HAP-1 (cell line): ENCODE data around the gene ELOVL6.

Source experiments
- DNase-seq, 2 experiments: peaks; one replicate each; pipeline ENCODE4 v3.0.0-alpha.2; 2016 to 2020; ENCODE audit warnings: low spot score in 2 of 2
- H3K27me3 ChIP-seq: fragments of 250-450 bp; sonication (Bioruptor Pico); 2 replicates; pipeline ENCODE4 v1.5.1; 2020; ENCODE audit warnings: low read depth, mild to moderate bottlenecking, moderate library complexity
- H3K36me3 ChIP-seq: fragments of 250-450 bp; sonication (Bioruptor Pico); replicated peaks from 2 replicates; pipeline ENCODE4 v1.5.1; 2020; ENCODE audit warnings: mild to moderate bottlenecking
- H3K4me1 ChIP-seq: fragments of 250-450 bp; sonication (Bioruptor Pico); 2 replicates; pipeline ENCODE4 v1.5.1; 2020; ENCODE audit warnings: mild to moderate bottlenecking
- H3K4me3 ChIP-seq: fragments of 250-450 bp; sonication (Bioruptor Pico); 2 replicates; pipeline ENCODE4 v1.5.1; 2020; ENCODE audit warnings: mild to moderate bottlenecking, moderate library complexity
- H3K9me3 ChIP-seq: fragments of 250-450 bp; sonication (Bioruptor Pico); 2 replicates; pipeline ENCODE4 v1.5.1; 2020; ENCODE audit warnings: mild to moderate bottlenecking, moderate library complexity
- in situ Hi-C: fragments of 300-500 bp; cut with MboI; formaldehyde crosslinking; loops from 3 replicates; pipeline ENCODE4 v1.14.3; 2020; ENCODE audit warnings: low sequenced_read_pairs, inconsistent platforms, mixed read lengths

The ELOVL6 gene

GRCh38 chr4:110004556-110004955 is 193.9 kb downstream of the ELOVL6 start:
- no peaks in the 10 kb centered on the region for H3K9me3 ChIP-seq
- in situ Hi-C loops = loop anchor here (10.0 kb wide), 1 partner anchor 310 kb away; no protein-coding TSS in a partner anchor
- H3K4me3 ChIP-seq = no peak overlapping the region
- H3K27me3 ChIP-seq = no peaks in the 10 kb centered on the region
- H3K4me1 ChIP-seq = peaks cover 6% of the 10 kb centered on the region
- no peak for DNase-seq
- H3K36me3 ChIP-seq = no peaks in the 10 kb centered on the region

GRCh38 chr4:110003401-110004187 is 194.8 kb downstream of the ELOVL6 start:
- DNase-seq = no peak
- Histone ChIP-seq H3K4me1 (0 out of 2 replicates have a peak, but pooled peaks cover 4% of the 10 kb centered on the region), H3K4me3 (no peak overlapping the region), H3K36me3 (no peaks in the 10 kb centered on the region), H3K9me3 (no peaks in the 10 kb centered on the region), H3K27me3 (no peaks in the 10 kb centered on the region)
- in situ Hi-C loops = loop anchor here (10.0 kb wide), 1 partner anchor 311 kb away; no protein-coding TSS in a partner anchor

GRCh38 chr4:110002326-110002725 is 196.1 kb downstream of the ELOVL6 start:
- DNase-seq = no peak
- Histone ChIP-seq H3K36me3 (no peaks in the 10 kb centered on the region), H3K4me1 (0 out of 2 replicates have a peak, but pooled peaks cover 4% of the 10 kb centered on the region), H3K27me3 (no peaks in the 10 kb centered on the region), H3K9me3 (no peaks in the 10 kb centered on the region), H3K4me3 (no peak overlapping the region)
- in situ Hi-C loops = loop anchor here (10.0 kb wide), 1 partner anchor 312 kb away; no protein-coding TSS in a partner anchor

DNA sequence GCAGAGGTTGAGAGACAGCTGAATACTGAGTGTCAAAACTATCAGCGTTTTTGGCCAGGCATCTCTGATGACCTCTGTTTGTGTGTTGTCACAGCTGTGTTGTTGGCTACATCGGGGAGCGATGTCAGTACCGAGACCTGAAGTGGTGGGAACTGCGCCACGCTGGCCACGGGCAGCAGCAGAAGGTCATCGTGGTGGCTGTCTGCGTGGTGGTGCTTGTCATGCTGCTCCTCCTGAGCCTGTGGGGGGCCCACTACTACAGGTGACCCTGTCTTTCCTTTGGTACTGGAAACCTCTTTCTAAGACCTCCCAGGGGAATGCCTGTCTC is 198.9 kb downstream of the ELOVL6 start:
- Histone ChIP-seq H3K4me3 (no peak overlapping the region), H3K9me3 (no peaks in the 10 kb centered on the region), H3K4me1 (0 out of 2 replicates have a peak, but pooled peaks cover 4% of the 10 kb centered on the region), H3K27me3 (no peaks in the 10 kb centered on the region), H3K36me3 (no peaks in the 10 kb centered on the region)
- in situ Hi-C loops = no loop called here
- no peak for DNase-seq

DNA sequence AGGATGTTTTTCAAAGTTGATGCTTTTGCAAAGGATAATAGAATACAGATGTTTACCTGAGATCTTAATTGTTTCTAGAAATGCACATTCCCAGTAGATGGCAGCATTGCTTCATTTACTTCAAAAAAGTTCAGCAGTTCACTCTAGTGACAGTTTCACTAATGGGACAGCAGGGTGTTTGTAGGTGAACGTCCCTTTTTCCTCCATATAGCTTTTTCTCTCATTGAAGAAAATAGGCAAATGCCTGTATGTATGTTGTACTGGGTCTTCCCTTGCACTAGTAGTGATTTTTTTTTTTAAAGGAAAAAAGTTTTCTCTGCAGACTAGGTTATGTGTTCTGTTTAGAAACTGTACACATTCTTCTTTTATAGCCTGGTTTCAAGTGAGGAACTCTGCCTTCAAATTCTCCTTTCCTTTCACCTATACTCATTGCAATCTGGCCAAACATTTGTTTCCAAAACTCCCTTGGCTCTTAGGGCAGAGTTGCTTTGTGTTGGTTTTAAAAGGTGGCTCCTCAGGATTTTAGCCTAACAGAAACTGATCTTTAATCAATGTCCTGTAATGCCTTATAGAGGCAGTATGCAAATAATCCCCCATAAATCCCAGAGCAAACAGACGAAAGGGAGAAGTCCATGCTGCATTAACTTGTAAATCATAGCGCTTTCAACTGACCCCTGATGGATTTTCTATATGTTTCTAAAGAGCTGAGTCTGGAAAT is 199.4 kb downstream of the ELOVL6 start:
- Histone ChIP-seq H3K4me3 (no peak overlapping the region), H3K9me3 (no peaks in the 10 kb centered on the region), H3K27me3 (no peaks in the 10 kb centered on the region), H3K36me3 (no peaks in the 10 kb centered on the region), H3K4me1 (0 out of 2 replicates have a peak, but pooled peaks cover 4% of the 10 kb centered on the region)
- in situ Hi-C loops = no loop called here
- peak; percentile 47 to 75 for DNase-seq

GRCh38 chr4:109996526-109996925 is 201.9 kb downstream of the ELOVL6 start:
- DNase-seq = no peak
- 0 out of 2 replicates have a peak, but pooled peaks cover 4% of the 10 kb centered on the region for H3K4me1 ChIP-seq
- H3K27me3 ChIP-seq = no peaks in the 10 kb centered on the region
- no peaks in the 10 kb centered on the region for H3K9me3 ChIP-seq
- in situ Hi-C loops = no loop called here
- no peaks in the 10 kb centered on the region for H3K36me3 ChIP-seq
- no peak overlapping the region for H3K4me3 ChIP-seq
